DOHH2 (cell line): Measurements from ENCODE around the gene PRKCQ.

Experiments
- CTCF ChIP-seq: fragments of 200-600 bp; sonication (generic); IDR thresholded peaks from one replicate; pipeline ENCODE4 v1.5.1; 2014; ENCODE audit warnings: antibody characterized with exemption, mild to moderate bottlenecking, low read depth, low read length; ENCODE audit not compliant: poor library complexity, severe bottlenecking
- EZH2phosphoT487 ChIP-seq: fragments of 200-600 bp; sonication (generic); IDR thresholded peaks from 2 replicates; pipeline ENCODE4 v1.6.1; 2017; ENCODE audit warnings: borderline replicate concordance, mild to moderate bottlenecking, antibody characterized with exemption, low read length, moderate library complexity, mixed read lengths

- TF ChIP-seq CTCF (no peak), EZH2phosphoT487 (no peak)
Measured at GRCh38 chr10:6618340-6618739, 38.3 kb upstream of the PRKCQ start.
